ENCODE data around the gene COMT.

- TF ChIP-seq CTCF (conservative IDR thresholded peaks at IDR 0.05; ENCODE audit: low read depth in 2 of 2) (no peak), EZH2phosphoT487 (IDR thresholded peaks at IDR 0.05; ENCODE audit: unreplicated experiment) (no peak), JUNB (IDR thresholded peaks at IDR 0.05; ENCODE audit: unreplicated experiment) (no peak)
Observed at GRCh38 chr22:20015971-20016733, 74.6 kb downstream of the COMT start.

All from GM23338 (cell line).